GM10248 (cell line): ENCODE data around the gene APLNR.

Experiments used
- CTCF ChIA-PET: fragments of 300-600 bp; sonication (Branson Sonifier 250); formaldehyde crosslinking; extraction: SDS; loops from one replicate; lab custom pipeline; 2021; ENCODE audit warnings: antibody characterized with exemption; lab: Yijun Ruan, JAX
- POLR2A ChIA-PET: fragments of 350-650 bp; sonication (Branson Sonifier 250); formaldehyde crosslinking; extraction: SDS; loops from one replicate; lab custom pipeline; 2020; ENCODE audit warnings: antibody characterized with exemption; lab: Yijun Ruan, JAX
- DNase-seq: peaks from one replicate; pipeline ENCODE4 v3.0.0; 2012; ENCODE audit errors: extremely low spot score
- TF ChIP-seq, protein P1 (sequence below): IDR thresholded peaks from 2 replicates; pipeline ENCODE4 v1.5.1; 2012; ENCODE audit warnings: mild to moderate bottlenecking, low read depth; ENCODE audit errors: extremely low read depth, missing control alignments, control extremely low read depth

APLNR gene

DNA sequence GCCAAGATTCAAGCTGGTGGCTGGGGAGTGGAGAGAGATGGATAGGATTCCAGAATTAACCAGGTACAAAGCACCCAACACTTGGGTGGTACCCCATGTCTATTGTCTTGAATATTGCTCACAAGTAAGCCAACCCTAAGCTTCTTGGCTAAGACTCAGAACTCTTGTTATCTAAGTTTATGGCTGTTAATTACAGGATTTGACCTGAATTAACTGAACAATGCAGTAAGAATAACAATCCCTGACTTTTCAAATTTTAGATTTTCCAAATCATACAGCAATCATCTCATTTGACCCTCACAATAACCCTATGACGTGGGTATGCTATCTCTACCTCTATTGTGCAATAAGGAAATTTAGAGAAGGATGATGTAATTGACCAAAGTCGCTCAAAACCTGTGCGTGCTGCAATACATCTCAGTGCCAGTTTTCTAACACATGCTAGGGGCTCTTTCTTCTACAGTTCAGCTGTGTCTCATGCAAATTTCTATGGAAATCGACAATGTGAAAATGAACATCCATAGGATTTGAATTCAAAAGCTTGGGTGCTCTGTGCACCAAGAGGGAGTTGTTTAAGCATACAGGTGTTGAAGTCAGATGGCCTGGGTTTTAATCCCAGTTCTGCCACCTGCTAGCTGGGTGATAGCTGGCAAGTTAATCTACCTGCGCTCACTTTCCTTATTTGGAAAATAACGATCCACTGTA is 40.1 kb upstream of the APLNR start:
- ChIA-PET POLR2A (no interaction called here), CTCF (interaction anchor here (1.2 to 1.9 kb wide), 7 partner anchors 9 to 436 kb away, joined by 3 to 8 read pairs (median 3); no protein-coding TSS in a partner anchor)
- no peak for DNase-seq
- TF ChIP-seq, protein P1, sequence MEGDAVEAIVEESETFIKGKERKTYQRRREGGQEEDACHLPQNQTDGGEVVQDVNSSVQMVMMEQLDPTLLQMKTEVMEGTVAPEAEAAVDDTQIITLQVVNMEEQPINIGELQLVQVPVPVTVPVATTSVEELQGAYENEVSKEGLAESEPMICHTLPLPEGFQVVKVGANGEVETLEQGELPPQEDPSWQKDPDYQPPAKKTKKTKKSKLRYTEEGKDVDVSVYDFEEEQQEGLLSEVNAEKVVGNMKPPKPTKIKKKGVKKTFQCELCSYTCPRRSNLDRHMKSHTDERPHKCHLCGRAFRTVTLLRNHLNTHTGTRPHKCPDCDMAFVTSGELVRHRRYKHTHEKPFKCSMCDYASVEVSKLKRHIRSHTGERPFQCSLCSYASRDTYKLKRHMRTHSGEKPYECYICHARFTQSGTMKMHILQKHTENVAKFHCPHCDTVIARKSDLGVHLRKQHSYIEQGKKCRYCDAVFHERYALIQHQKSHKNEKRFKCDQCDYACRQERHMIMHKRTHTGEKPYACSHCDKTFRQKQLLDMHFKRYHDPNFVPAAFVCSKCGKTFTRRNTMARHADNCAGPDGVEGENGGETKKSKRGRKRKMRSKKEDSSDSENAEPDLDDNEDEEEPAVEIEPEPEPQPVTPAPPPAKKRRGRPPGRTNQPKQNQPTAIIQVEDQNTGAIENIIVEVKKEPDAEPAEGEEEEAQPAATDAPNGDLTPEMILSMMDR: no peak

DNA sequence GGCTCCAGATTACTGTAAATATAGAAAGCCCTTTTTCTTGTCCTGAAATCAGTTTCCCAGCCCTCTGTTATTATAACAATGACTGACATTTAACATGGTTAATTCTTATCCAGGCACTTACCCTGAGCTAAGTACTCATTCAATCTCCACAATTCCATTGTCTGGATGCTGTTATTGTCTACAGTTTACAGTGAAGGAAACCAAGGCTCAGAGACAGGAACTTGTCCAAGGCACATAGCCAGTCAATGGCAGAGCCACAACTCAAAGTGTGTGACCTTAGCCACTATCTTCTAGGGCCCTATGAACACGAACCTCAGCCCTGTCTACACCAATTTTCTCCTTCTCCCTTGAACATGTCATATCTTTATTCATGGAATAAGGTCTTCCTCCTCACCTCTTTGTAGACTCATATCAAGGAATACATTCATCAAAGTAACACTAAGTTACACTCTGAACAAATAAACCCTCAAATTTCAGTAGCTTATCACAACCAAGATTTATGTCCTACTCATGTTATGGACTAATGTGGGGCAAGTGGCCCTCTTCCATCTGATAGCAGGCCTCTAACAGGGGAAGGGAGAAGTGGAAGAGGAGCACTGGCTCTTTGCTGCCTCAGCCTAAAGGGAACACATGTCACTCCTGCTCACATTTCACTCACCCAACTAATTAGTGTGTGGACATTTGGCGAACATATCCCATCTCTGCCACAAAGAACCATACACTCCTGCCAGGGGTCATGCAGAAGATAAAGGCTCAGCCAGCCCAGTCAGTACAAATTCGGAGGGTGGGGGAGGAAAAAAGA is 39.3 kb upstream of the APLNR start:
- POLR2A ChIA-PET: no interaction called here
- CTCF ChIA-PET: interaction anchor here (1.2 to 4.9 kb wide), 6 partner anchors 9 to 435 kb away, joined by 3 to 18 read pairs (median 4); no protein-coding TSS in a partner anchor
- TF ChIP-seq, protein P1: no peak
- DNase-seq: no peak

DNA sequence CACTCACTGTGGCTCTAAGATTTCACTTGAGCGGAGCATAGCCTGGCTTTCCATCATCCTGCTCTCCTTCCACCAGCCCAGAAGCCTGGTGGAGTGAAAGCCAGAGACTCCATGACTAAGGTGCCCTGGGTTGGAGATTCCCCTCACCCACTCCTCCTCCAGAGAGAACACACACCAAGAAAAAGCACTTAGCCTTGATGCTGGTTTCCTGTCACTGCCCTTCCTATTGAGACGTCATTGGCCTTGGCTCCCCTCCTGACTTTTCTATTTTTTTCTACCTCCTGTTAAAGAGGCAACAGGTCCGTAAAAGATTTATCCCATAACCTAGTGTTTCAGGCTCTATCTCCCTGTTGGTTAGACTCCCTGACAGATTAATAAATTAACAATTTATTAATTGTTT is 38.5 kb upstream of the APLNR start:
- TF ChIP-seq, protein P1: no peak
- POLR2A ChIA-PET: no interaction called here
- CTCF ChIA-PET: interaction anchor here (1.9 to 4.9 kb wide), 2 partner anchors 10 to 26 kb away, joined by 6 to 18 read pairs; no protein-coding TSS in a partner anchor
- DNase-seq: no peak

DNA sequence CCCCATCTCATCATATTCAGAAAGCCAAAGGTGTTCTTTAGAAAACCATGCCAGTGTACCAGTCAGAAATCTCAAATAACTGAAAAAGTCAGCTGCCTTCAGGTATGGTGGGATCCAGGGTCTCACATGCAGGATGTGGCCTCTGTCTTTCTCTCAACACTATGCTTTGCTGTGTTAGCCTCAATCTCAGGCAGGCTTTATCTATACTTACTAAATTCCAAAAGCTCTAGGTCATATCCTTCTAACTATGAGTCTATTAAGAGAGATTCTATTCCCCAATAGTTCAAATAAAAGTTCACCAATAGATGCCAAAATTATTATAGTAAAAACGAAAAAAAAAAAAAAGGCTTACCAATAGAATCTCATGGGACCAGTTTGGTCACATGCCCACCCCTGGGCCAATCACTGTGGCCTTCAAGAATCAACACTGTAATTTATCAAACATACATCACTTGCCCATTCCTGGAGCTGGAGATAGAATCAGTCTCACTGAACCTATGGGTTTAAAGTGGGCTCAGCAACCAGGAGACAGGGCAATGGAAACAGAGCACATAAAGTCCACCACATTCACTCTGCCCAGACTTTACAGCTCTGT is 38.0 kb upstream of the APLNR start:
- CTCF ChIA-PET: interaction anchor here (4.9 kb wide), 1 partner anchor 25 kb away, joined by 18 read pairs; no protein-coding TSS in a partner anchor
- POLR2A ChIA-PET: no interaction called here
- TF ChIP-seq, protein P1: no peak
- no peak for DNase-seq

DNA sequence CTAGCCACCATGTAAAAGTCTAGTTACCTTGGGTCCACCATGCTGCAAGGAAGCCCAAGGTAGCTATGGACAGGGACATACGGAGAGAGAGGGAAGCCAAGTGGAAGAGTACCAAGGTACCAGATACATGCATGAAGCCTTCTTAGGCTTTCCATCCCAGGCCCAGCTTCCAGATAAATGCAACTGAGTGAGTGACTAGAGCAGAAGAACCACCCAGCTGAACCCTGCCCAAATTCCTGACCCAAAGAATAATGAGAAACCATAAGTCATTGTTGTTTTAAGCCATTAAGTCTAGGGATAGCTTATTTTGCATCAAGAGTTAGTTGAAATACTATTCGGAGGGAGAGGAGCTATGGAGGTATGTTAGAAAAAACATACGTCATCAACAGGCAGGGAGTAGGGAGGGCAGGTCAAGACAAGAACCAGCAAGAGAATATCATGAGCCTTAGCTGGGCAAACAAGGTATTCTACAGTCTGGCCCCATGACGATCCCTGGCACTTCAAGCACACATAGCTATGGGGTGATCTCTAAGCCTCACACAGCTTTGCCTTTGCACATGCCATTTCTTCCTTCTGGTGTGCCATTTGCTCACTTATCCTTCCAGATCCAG is 36.5 kb upstream of the APLNR start:
- DNase-seq: no peak
- CTCF ChIA-PET: interaction anchor here (1.4 to 4.9 kb wide), 2 partner anchors 24 to 56 kb away, joined by 3 to 18 read pairs; no protein-coding TSS in a partner anchor
- POLR2A ChIA-PET: no interaction called here
- TF ChIP-seq, protein P1: no peak
